ENCODE results near the gene TREML1.

Gene TREML1

DNA sequence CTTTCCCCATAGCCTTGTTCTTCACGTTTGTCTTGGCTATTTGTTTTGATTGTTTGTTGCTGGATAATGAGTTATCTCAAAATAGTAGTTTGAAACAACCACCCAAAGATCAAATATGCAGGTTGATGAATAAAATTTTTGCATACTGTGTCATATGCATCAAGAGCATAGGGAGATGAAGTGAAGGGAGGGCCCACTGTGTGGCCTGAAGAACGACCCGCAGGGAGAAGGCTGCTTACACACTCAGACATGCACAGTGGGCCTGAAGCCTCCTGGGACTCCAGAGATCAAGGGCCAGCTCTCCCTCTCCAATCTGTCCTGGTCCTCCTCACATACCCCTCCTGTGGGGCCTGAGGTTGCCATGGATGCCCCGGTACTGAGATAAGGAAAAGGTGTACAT, 25.0 kb upstream of the TREML1 start:
- Histone ChIP-seq H3K4me3 (ENCODE audit: low read depth, low read length) (no peak overlapping the region), H3K9me3 (ENCODE audit: control insufficient read depth, insufficient read depth, low read depth, low read length) (no peaks in the 10 kb centered on the region), H3K36me3 (ENCODE audit: control insufficient read depth in 2 of 2, insufficient read depth in 1 of 2, low read length in 2 of 2) (no peaks in the 10 kb centered on the region), H3K27ac (ENCODE audit: extremely low read depth, low read depth, low read length) (no peak overlapping the region), H3K4me1 (ENCODE audit: control insufficient read depth, insufficient read depth, low read length) (no peaks in the 10 kb centered on the region)
- TF ChIP-seq ZNF37A (tag by site-specific recombination; IDR thresholded peaks at IDR 0.05) (no peak), GLI4 (tag by site-specific recombination; IDR thresholded peaks at IDR 0.05) (no peak), ZNF76 (tag by site-specific recombination; IDR thresholded peaks at IDR 0.05; ENCODE audit: borderline replicate concordance, low read depth) (no peak), ZFHX2 (tag by site-specific recombination; conservative IDR thresholded peaks at IDR 0.05) (no peak), PRDM1 (tag by site-specific recombination; IDR thresholded peaks at IDR 0.05) (no peak), SETDB1 (IDR thresholded peaks at IDR 0.05; ENCODE audit: insufficient read length, low read length) (no peak), ZNF571 (tag by site-specific recombination; IDR thresholded peaks at IDR 0.05) (no peak), ZNF221 (tag by site-specific recombination; IDR thresholded peaks at IDR 0.05; ENCODE audit: borderline replicate concordance) (no peak)
- TF ChIP-seq, protein P1, sequence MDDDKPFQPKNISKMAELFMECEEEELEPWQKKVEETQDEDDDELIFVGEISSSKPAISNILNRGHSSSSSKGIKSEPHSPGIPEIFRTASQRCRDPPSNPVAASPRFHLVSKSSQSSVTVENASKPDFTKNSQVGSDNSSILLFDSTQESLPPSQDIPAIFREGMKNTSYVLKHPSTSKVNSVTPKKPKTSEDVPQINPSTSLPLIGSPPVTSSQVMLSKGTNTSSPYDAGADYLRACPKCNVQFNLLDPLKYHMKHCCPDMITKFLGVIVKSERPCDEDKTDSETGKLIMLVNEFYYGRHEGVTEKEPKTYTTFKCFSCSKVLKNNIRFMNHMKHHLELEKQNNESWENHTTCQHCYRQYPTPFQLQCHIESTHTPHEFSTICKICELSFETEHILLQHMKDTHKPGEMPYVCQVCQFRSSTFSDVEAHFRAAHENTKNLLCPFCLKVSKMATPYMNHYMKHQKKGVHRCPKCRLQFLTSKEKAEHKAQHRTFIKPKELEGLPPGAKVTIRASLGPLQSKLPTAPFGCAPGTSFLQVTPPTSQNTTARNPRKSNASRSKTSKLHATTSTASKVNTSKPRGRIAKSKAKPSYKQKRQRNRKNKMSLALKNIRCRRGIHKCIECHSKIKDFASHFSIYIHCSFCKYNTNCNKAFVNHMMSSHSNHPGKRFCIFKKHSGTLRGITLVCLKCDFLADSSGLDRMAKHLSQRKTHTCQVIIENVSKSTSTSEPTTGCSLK (tag by site-specific recombination; IDR thresholded peaks at IDR 0.05) = no peak
- TF ChIP-seq, protein P2, sequence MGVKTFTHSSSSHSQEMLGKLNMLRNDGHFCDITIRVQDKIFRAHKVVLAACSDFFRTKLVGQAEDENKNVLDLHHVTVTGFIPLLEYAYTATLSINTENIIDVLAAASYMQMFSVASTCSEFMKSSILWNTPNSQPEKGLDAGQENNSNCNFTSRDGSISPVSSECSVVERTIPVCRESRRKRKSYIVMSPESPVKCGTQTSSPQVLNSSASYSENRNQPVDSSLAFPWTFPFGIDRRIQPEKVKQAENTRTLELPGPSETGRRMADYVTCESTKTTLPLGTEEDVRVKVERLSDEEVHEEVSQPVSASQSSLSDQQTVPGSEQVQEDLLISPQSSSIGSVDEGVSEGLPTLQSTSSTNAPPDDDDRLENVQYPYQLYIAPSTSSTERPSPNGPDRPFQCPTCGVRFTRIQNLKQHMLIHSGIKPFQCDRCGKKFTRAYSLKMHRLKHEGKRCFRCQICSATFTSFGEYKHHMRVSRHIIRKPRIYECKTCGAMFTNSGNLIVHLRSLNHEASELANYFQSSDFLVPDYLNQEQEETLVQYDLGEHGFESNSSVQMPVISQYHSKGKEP (tag by site-specific recombination; IDR thresholded peaks at IDR 0.05) = no peak
- TF ChIP-seq, protein P3, sequence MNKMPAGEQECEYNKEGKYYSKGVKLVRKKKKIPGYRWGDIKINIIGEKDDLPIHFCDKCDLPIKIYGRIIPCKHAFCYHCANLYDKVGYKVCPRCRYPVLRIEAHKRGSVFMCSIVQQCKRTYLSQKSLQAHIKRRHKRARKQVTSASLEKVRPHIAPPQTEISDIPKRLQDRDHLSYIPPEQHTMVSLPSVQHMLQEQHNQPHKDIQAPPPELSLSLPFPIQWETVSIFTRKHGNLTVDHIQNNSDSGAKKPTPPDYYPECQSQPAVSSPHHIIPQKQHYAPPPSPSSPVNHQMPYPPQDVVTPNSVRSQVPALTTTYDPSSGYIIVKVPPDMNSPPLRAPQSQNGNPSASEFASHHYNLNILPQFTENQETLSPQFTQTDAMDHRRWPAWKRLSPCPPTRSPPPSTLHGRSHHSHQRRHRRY (tag by site-specific recombination; IDR thresholded peaks at IDR 0.05) = no peak
- ChIA-PET POLR2A (no interaction called here), CTCF (interaction anchor here (0.5 to 0.8 kb wide), 4 partner anchors 77 to 1052 kb away, joined by 3 to 6 read pairs (median 4); no protein-coding TSS in a partner anchor)

DNA sequence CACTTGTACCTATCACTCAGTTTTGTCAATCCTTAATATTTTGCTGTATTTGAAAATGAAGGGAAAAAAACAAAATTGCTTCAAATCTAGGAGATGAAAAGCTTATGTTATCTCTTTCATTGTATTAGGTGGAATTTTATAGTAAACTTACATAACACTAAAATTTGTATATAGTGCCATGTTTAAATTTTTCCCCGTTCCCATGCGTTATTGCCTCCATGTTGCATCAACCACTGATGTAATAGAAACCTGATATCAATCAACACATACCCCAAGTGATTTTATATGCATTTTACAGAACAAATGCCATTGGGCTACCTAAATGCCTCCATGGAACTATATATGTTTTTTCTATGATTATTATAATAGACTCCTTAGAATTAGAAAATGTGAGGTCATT, 23.5 kb upstream of the TREML1 start:
- ChIA-PET POLR2A (no interaction called here), CTCF (interaction anchor here (1.6 kb wide), 1 partner anchor 8 kb away, joined by 5 read pairs; no protein-coding TSS in a partner anchor)
- TF ChIP-seq ZEB2 (tag by site-specific recombination; IDR thresholded peaks at IDR 0.05) = 0 out of 2 replicates have a peak, but pooled peaks have one; percentile 20
- TF ChIP-seq ZNF335 (tag by site-specific recombination; conservative IDR thresholded peaks at IDR 0.05) = peak; percentile 76
- TF ChIP-seq, protein P4, sequence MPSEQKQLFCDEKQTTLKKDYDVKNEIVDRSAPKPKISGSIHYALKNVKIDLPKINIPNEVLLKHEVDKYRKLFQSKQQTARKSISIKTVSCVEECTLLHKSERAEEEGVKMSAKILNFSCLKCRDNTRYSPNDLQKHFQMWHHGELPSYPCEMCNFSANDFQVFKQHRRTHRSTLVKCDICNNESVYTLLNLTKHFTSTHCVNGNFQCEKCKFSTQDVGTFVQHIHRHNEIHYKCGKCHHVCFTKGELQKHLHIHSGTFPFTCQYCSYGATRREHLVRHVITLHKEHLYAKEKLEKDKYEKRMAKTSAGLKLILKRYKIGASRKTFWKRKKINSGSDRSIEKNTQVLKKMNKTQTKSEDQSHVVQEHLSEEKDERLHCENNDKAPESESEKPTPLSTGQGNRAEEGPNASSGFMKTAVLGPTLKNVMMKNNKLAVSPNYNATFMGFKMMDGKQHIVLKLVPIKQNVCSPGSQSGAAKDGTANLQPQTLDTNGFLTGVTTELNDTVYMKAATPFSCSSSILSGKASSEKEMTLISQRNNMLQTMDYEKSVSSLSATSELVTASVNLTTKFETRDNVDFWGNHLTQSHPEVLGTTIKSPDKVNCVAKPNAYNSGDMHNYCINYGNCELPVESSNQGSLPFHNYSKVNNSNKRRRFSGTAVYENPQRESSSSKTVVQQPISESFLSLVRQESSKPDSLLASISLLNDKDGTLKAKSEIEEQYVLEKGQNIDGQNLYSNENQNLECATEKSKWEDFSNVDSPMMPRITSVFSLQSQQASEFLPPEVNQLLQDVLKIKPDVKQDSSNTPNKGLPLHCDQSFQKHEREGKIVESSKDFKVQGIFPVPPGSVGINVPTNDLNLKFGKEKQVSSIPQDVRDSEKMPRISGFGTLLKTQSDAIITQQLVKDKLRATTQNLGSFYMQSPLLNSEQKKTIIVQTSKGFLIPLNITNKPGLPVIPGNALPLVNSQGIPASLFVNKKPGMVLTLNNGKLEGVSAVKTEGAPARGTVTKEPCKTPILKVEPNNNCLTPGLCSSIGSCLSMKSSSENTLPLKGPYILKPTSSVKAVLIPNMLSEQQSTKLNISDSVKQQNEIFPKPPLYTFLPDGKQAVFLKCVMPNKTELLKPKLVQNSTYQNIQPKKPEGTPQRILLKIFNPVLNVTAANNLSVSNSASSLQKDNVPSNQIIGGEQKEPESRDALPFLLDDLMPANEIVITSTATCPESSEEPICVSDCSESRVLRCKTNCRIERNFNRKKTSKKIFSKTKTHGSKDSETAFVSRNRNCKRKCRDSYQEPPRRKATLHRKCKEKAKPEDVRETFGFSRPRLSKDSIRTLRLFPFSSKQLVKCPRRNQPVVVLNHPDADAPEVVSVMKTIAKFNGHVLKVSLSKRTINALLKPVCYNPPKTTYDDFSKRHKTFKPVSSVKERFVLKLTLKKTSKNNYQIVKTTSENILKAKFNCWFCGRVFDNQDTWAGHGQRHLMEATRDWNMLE (tag by site-specific recombination; conservative IDR thresholded peaks at IDR 0.05; ENCODE audit: low read depth) = peak; percentile 46; the same call in 1 of the 2 replicates
- no peak for TF ChIP-seq ZBTB21 (tag by site-specific recombination; IDR thresholded peaks at IDR 0.05)
- TF ChIP-seq, protein P5, sequence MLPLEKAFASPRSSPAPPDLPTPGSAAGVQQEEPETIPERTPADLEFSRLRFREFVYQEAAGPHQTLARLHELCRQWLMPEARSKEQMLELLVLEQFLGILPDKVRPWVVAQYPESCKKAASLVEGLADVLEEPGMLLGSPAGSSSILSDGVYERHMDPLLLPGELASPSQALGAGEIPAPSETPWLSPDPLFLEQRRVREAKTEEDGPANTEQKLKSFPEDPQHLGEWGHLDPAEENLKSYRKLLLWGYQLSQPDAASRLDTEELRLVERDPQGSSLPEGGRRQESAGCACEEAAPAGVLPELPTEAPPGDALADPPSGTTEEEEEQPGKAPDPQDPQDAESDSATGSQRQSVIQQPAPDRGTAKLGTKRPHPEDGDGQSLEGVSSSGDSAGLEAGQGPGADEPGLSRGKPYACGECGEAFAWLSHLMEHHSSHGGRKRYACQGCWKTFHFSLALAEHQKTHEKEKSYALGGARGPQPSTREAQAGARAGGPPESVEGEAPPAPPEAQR (tag by site-specific recombination; IDR thresholded peaks at IDR 0.05) = no peak
- TF ChIP-seq, protein P6, sequence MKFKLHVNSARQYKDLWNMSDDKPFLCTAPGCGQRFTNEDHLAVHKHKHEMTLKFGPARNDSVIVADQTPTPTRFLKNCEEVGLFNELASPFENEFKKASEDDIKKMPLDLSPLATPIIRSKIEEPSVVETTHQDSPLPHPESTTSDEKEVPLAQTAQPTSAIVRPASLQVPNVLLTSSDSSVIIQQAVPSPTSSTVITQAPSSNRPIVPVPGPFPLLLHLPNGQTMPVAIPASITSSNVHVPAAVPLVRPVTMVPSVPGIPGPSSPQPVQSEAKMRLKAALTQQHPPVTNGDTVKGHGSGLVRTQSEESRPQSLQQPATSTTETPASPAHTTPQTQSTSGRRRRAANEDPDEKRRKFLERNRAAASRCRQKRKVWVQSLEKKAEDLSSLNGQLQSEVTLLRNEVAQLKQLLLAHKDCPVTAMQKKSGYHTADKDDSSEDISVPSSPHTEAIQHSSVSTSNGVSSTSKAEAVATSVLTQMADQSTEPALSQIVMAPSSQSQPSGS (tag by site-specific recombination; IDR thresholded peaks at IDR 0.05; ENCODE audit: low read depth) = 0 out of 2 replicates have a peak, but pooled peaks have one; percentile 36
- TF ChIP-seq, protein P2 (tag by site-specific recombination; IDR thresholded peaks at IDR 0.05) = 0 out of 2 replicates have a peak, but pooled peaks have one; percentile 29
- TF ChIP-seq ZNF558 (tag by site-specific recombination; IDR thresholded peaks at IDR 0.05) = 0 out of 2 replicates have a peak, but pooled peaks have one; percentile 42
- H3K4me3 ChIP-seq (ENCODE audit: low read depth, low read length) = no peak overlapping the region
- H3K36me3 ChIP-seq (ENCODE audit: control insufficient read depth in 2 of 2, insufficient read depth in 1 of 2, low read length in 2 of 2) = no peaks in the 10 kb centered on the region
- H3K27ac ChIP-seq (ENCODE audit: extremely low read depth, low read depth, low read length) = no peak overlapping the region
- no peaks in the 10 kb centered on the region for H3K4me1 ChIP-seq (ENCODE audit: control insufficient read depth, insufficient read depth, low read length)
- no peaks in the 10 kb centered on the region for H3K9me3 ChIP-seq (ENCODE audit: control insufficient read depth, insufficient read depth, low read depth, low read length)
